Measurements from ENCODE around the gene TNPO1.

DNA sequence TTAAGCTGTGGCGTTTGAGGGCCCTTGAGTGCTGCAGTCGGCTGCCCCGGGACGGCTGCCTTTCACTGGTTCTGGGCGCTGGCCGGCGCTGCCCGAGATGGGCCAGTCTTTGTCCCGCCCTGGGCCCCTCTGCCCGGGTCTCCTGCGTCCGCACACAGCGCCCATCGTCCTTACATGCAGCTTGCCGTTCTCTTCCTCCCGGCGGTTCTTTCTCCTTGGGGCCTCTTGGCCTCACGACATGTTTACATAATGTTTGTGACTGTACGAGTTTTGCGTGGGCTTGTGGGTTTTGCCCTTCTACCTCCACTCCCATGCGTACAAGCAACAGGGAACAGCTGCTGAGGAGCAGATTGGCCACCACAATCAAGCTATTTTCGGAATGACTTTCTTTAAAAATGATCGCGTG, 618 bp downstream of the TNPO1 start:
- TF ChIP-seq EZH2 (IDR thresholded peaks at IDR 0.05; ENCODE audit: borderline replicate concordance, insufficient read depth, low read length, poor library complexity, severe bottlenecking) = no peak
- TF ChIP-seq, protein P1, sequence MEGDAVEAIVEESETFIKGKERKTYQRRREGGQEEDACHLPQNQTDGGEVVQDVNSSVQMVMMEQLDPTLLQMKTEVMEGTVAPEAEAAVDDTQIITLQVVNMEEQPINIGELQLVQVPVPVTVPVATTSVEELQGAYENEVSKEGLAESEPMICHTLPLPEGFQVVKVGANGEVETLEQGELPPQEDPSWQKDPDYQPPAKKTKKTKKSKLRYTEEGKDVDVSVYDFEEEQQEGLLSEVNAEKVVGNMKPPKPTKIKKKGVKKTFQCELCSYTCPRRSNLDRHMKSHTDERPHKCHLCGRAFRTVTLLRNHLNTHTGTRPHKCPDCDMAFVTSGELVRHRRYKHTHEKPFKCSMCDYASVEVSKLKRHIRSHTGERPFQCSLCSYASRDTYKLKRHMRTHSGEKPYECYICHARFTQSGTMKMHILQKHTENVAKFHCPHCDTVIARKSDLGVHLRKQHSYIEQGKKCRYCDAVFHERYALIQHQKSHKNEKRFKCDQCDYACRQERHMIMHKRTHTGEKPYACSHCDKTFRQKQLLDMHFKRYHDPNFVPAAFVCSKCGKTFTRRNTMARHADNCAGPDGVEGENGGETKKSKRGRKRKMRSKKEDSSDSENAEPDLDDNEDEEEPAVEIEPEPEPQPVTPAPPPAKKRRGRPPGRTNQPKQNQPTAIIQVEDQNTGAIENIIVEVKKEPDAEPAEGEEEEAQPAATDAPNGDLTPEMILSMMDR (IDR thresholded peaks at IDR 0.05; ENCODE audit: poor library complexity, severe bottlenecking) = no peak
- TF ChIP-seq POLR2AphosphoS5 (IDR thresholded peaks at IDR 0.05) = no peak
- no peak for TF ChIP-seq EP300 (conservative IDR thresholded peaks at IDR 0.05; ENCODE audit: poor library complexity, severe bottlenecking)
- TF ChIP-seq RAD21 (conservative IDR thresholded peaks at IDR 0.05) = no peak
- TF ChIP-seq, protein P2, sequence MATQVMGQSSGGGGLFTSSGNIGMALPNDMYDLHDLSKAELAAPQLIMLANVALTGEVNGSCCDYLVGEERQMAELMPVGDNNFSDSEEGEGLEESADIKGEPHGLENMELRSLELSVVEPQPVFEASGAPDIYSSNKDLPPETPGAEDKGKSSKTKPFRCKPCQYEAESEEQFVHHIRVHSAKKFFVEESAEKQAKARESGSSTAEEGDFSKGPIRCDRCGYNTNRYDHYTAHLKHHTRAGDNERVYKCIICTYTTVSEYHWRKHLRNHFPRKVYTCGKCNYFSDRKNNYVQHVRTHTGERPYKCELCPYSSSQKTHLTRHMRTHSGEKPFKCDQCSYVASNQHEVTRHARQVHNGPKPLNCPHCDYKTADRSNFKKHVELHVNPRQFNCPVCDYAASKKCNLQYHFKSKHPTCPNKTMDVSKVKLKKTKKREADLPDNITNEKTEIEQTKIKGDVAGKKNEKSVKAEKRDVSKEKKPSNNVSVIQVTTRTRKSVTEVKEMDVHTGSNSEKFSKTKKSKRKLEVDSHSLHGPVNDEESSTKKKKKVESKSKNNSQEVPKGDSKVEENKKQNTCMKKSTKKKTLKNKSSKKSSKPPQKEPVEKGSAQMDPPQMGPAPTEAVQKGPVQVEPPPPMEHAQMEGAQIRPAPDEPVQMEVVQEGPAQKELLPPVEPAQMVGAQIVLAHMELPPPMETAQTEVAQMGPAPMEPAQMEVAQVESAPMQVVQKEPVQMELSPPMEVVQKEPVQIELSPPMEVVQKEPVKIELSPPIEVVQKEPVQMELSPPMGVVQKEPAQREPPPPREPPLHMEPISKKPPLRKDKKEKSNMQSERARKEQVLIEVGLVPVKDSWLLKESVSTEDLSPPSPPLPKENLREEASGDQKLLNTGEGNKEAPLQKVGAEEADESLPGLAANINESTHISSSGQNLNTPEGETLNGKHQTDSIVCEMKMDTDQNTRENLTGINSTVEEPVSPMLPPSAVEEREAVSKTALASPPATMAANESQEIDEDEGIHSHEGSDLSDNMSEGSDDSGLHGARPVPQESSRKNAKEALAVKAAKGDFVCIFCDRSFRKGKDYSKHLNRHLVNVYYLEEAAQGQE (IDR thresholded peaks at IDR 0.05; ENCODE audit: borderline replicate concordance) = peak; percentile 2
- no peak for TF ChIP-seq SMC3 (conservative IDR thresholded peaks at IDR 0.05; ENCODE audit: poor library complexity)
- TF ChIP-seq MXI1 (conservative IDR thresholded peaks at IDR 0.05; ENCODE audit: poor library complexity, severe bottlenecking) = no peak
- no peak for TF ChIP-seq TAF1 (IDR thresholded peaks at IDR 0.05; ENCODE audit: low read depth)
